ENCODE results near the gene CEP57L1. TPM values are rescaled to one million over a fixed set of nuclear protein-coding genes. Genes with fewer than 3 reads are reported as not detected.
A peak's percentile ranks its signal among the peaks of the same experiment; 100 is the strongest.
"Not testable (repeated sequence)": the region's sequence is repeated elsewhere in the genome, so short reads cannot be mapped to it uniquely, and the experiment has no call there.

The CEP57L1 gene
- total RNA-seq, 2 experiments from 2014 or later = 17.1 to 22.5 TPM

DNA sequence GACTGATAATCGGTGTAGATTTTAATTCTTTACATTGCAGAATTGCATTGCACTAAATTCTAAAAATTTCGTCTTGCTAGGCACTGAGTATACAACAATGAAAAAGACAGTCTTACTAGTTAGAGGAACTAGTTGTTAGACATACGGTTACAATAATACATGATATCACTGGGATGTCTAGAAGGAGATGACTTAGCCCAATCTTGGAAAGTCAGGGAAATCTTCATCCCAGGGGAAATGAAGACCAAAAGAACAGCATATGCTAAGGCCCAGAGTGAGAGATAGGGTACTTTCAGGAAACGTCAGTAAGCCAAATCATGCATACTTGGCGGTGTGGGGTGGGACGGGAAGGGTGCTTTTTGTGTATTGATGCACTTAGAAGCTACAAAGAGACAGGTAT is 901 bp downstream of the CEP57L1 start:
- Mint-ChIP-seq H3K4me3 (peak overlapping the region; percentile 92), H3K36me3 (ENCODE audit: low read depth) (peaks cover 16% of the 10 kb centered on the region), H3K27ac (peak overlapping the region; percentile 99), H3K4me1 (peaks cover 57% of the 10 kb centered on the region), H3K9me3 (no peaks in the 10 kb centered on the region), H3K27me3 (no peaks in the 10 kb centered on the region)
- POLR2A ChIA-PET = no interaction called here
- CTCF ChIA-PET = no interaction called here
- no peak for DNase-seq

DNA sequence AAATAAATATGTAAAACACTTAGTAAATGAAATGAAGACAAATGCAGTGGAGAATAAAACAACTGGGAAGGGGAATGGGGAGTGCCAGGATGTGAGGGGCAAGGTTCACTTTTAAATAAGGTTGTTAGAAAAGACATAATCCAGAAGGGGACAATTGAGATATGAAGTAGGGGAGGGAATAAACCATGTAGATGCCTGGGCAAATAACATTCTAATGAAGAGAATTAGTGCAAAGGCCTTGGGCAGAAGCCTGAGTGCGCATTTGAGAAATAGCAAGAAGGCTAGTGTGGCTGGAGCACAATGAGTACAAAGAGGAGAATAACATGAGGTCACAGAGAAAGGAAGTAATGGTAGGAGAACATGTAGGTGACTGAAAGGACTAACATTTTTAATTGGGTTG is 2.4 kb downstream of the CEP57L1 start:
- ChIA-PET POLR2A (no interaction called here), CTCF (no interaction called here)
- Mint-ChIP-seq H3K27me3 (no peaks in the 10 kb centered on the region), H3K4me3 (no peak overlapping the region), H3K9me3 (no peaks in the 10 kb centered on the region), H3K27ac (no peak overlapping the region), H3K4me1 (peaks cover 42% of the 10 kb centered on the region), H3K36me3 (ENCODE audit: low read depth) (peaks cover 23% of the 10 kb centered on the region)
- no peak for DNase-seq

DNA sequence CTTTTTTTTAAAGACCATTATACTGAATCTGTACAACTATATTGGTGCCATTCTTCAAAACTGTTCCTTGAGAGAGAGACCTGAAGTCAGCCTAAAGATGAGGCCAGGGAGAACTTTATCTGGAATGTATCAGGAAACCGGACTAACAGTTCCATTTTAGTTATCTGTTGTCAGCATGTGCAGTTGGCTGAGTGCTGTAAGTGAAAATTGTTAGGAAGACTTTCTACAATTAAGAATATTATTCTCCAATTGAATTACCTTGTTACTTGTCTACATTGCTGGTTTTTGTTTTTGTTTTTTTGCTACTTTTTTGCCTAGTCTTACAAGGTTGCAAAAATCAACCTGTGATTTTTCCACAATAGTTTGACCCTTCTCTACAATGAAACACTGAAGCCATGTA is 7.5 kb downstream of the CEP57L1 start:
- Mint-ChIP-seq H3K27me3 (no peaks in the 10 kb centered on the region), H3K4me3 (no peak overlapping the region), H3K4me1 (peaks cover 14% of the 10 kb centered on the region), H3K9me3 (no peaks in the 10 kb centered on the region), H3K27ac (no peak overlapping the region), H3K36me3 (ENCODE audit: low read depth) (peaks cover 19% of the 10 kb centered on the region)
- DNase-seq = no peak
- ChIA-PET CTCF (no interaction called here), POLR2A (no interaction called here)

DNA sequence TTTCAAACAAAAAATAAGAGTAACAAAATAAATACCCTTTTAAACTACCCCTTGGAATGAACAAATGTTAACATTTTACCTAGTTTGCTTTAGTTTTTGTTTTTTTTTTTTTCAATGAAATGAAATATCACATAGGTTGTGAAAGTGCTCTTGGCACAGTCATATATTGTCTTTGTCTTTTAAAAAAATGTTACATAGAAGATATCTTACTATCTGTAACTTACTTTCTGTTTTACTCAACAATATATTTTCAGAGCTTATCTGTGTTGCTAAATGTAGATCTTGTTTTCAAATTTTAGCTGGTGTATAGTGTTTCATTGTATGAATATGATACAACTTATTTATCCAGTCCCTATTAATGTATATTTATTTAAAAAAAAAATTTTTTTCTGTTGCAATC is 8.6 kb downstream of the CEP57L1 start:
- DNase-seq = no peak
- ChIA-PET CTCF (interaction anchor here (0.7 kb wide), 1 partner anchor 40 kb away, joined by 3 read pairs; no protein-coding TSS in a partner anchor), POLR2A (interaction anchor here (1.5 kb wide), 1 partner anchor 9 kb away, joined by 8 read pairs; the partner anchor contains the start of genes CEP57L1 and SESN1)
- H3K9me3 Mint-ChIP-seq = no peaks in the 10 kb centered on the region
- H3K4me3 Mint-ChIP-seq = no peak overlapping the region
- H3K27me3 Mint-ChIP-seq = no peaks in the 10 kb centered on the region
- peaks cover 8% of the 10 kb centered on the region for H3K4me1 Mint-ChIP-seq
- peaks cover 21% of the 10 kb centered on the region for H3K36me3 Mint-ChIP-seq (ENCODE audit: low read depth)
- no peak overlapping the region for H3K27ac Mint-ChIP-seq

DNA sequence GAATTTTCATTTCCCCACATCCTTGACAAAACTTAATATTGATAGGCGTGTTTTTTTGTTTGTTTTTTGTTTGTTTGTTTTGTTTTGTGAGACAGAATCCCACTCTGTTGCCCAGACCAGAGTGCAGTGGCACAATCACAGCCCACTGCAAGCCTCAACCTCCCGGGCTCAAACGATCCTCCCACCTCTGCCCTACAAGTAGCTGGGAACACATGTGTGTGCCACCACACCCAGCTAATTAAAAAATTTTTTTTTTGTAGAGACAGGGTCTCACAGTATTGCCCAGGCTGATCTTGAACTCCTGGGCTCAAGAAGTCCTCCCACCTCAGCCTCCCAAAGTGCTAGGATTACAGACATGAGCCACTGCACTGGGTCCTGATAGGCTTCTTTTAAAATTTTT is 9.2 kb downstream of the CEP57L1 start:
- CTCF ChIA-PET = interaction anchor here (0.7 kb wide), 1 partner anchor 39 kb away, joined by 3 read pairs; no protein-coding TSS in a partner anchor
- H3K4me1 Mint-ChIP-seq = peaks cover 4% of the 10 kb centered on the region
- H3K36me3 Mint-ChIP-seq (ENCODE audit: low read depth) = peaks cover 21% of the 10 kb centered on the region
- H3K27me3 Mint-ChIP-seq = no peaks in the 10 kb centered on the region
- POLR2A ChIA-PET = interaction anchor here (1.5 kb wide), 1 partner anchor 9 kb away, joined by 8 read pairs; the partner anchor contains the start of genes CEP57L1 and SESN1
- no peak overlapping the region for H3K4me3 Mint-ChIP-seq
- H3K27ac Mint-ChIP-seq = no peak overlapping the region
- DNase-seq = no peak
- no peaks in the 10 kb centered on the region for H3K9me3 Mint-ChIP-seq

DNA sequence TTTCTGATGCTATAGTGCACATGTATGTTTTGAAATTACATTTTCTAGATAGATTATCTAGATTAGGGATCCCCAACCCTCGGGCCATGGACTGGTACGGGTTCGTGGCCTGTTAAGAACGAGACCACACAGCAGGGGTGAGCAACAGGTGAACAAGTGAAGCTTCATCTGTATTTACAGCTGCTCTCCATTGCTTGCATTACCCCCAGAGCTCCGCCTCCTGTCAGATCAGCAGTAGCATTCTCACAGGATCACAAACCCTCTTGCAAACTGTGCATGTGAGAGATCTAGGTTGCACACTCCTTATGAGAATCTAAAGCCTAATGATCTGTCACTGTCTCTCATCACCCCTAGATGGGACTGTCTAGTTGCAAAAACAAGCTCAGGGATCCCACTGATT is 10.4 kb downstream of the CEP57L1 start:
- POLR2A ChIA-PET = no interaction called here
- DNase-seq = no peak
- H3K4me3 Mint-ChIP-seq = no peak overlapping the region
- H3K9me3 Mint-ChIP-seq = no peaks in the 10 kb centered on the region
- no peak overlapping the region for H3K27ac Mint-ChIP-seq
- CTCF ChIA-PET = interaction anchor here (1.0 kb wide), 1 partner anchor 66 kb away, joined by 3 read pairs; no protein-coding TSS in a partner anchor
- H3K36me3 Mint-ChIP-seq (ENCODE audit: low read depth) = peaks cover 27% of the 10 kb centered on the region
- H3K27me3 Mint-ChIP-seq = no peaks in the 10 kb centered on the region
- peaks cover 2% of the 10 kb centered on the region for H3K4me1 Mint-ChIP-seq

DNA sequence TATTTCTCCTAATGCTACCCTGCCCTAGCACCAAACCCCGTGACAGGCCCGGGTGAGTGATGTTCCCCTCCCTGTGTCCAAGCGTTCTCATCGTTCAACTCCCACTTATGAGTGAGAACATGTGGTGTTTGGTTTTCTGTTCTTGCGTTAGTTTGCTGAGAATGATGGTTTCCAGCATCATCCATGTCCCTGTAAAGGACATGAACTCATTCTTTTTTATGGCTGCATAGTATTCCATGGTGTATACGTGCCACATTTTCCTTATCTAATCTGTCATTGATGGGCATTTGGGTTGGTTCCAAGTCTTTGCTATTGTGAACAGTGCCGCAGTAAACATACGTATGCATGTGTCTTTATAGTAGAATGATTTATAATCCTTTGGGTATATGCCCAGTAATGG is 14.4 kb downstream of the CEP57L1 start:
- DNase-seq, CTCF ChIA-PET, H3K9me3 Mint-ChIP-seq, H3K27me3 Mint-ChIP-seq, H3K27ac Mint-ChIP-seq, H3K4me1 Mint-ChIP-seq, H3K4me3 Mint-ChIP-seq, POLR2A ChIA-PET: not testable (repeated sequence)
- peaks cover 23% of the 10 kb centered on the region for H3K36me3 Mint-ChIP-seq (ENCODE audit: low read depth)

DNA sequence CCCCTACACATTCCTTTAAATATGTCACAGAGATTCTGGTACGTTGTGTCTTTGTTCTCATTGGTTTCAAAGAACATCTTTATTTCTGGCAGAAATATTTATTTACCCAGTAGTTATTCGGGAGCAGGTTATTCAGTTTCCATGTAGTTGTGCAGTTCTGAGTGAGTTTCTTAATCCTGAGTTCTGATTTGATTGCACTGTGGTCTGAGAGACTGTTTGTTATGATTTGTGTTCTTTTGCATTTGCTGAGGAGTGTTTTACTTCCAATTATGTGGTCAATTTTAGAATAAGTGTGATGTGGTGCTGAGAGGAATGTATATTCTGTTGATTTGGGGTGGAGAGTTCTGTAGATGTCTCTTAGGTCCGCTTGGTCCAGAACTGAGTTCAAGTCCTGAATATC is 17.4 kb downstream of the CEP57L1 start:
- H3K27me3 Mint-ChIP-seq, DNase-seq, POLR2A ChIA-PET, CTCF ChIA-PET, H3K27ac Mint-ChIP-seq, H3K9me3 Mint-ChIP-seq, H3K4me3 Mint-ChIP-seq, H3K4me1 Mint-ChIP-seq: not testable (repeated sequence)
- H3K36me3 Mint-ChIP-seq (ENCODE audit: low read depth) = peaks cover 24% of the 10 kb centered on the region

DNA sequence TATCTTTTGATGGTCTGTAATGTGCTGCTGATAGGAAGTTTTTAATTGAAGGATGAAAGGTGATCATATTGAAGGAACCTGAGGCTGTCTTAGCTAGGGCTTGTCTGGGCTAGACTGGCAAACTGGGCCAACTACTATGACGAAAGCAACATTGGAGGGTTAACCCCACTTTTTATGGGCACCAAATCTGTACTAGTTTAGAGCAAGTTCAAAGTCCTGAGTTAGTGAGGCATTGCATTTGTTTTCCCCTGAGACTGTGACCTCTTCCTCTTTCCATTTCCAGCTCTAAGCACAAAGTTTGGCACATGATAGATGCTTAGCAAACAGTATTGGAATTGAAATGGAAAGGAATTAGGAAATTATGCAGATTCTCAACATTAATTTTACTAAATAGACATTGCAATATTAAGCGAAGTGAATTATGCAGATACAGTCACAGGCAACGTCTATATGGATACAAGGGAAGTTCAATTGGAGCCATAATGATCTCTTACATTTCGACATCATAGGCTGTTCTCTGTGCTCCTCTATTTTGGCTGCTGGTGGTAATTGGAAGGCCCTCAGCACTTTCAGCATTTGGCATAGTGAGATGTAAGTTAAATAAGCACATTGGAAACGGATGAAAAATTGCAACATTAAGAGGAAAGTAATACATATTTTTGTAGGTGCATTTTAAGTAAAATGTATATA is 22.2 kb downstream of the CEP57L1 start:
- CTCF ChIA-PET = no interaction called here

DNA sequence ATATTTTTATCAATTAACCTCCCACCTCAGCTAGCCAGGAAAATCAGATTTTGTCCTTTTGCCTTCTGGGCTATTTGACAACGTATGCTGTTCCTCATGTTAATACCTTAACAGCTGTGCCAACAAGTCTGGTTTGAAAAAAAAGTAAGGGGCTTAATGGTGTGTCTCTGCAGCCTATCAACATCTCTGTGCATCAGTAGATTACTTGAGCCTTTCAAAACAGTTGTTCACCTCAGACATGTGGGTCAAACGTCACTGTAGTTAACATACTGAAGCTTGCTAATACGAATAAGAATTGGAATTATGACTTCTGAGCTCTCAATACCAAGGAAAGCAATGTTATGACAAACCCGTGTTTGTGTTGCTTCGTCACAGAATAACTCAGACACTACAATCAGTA is 23.0 kb downstream of the CEP57L1 start:
- Mint-ChIP-seq H3K9me3 (no peaks in the 10 kb centered on the region), H3K27me3 (no peaks in the 10 kb centered on the region), H3K36me3 (ENCODE audit: low read depth) (peaks cover 5% of the 10 kb centered on the region), H3K27ac (no peak overlapping the region), H3K4me3 (no peak overlapping the region), H3K4me1 (peaks cover 17% of the 10 kb centered on the region)
- POLR2A ChIA-PET = no interaction called here
- CTCF ChIA-PET = no interaction called here
- no peak for DNase-seq

More for the DNA sequence above, 22.2 kb downstream of the CEP57L1 start:
- H3K36me3 Mint-ChIP-seq (ENCODE audit: low read depth) = peaks cover 5% of the 10 kb centered on the region
- H3K4me1 Mint-ChIP-seq = peaks cover 17% of the 10 kb centered on the region
- H3K27ac Mint-ChIP-seq = no peak overlapping the region
- DNase-seq = no peak
- H3K4me3 Mint-ChIP-seq = no peak overlapping the region
- POLR2A ChIA-PET = no interaction called here
- H3K27me3 Mint-ChIP-seq = no peaks in the 10 kb centered on the region
- H3K9me3 Mint-ChIP-seq = no peaks in the 10 kb centered on the region

DNA sequence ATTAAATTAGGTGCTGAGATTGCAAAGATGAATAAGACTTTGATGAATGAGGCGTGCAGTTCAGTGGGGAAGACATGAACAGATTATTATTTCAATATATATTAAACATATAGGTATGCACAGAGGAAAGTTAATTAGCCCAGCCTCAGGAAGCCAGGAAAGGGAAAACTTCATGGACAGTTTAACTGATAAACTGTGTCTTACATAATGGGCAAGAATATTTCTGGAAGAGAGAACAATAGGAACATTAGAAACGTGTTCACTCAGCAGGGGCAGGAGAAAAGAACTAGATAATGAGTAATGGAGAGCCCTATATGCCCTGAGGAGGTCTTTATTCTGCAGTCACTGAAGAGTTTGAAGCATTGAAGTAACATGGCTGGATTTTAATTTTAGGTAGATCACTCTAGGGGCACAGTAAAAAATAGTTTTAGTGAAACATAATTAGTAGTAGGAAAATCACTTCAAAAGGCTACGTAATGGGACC is 23.6 kb downstream of the CEP57L1 start:
- Mint-ChIP-seq H3K9me3 (no peaks in the 10 kb centered on the region), H3K27ac (no peak overlapping the region), H3K4me3 (no peak overlapping the region), H3K36me3 (ENCODE audit: low read depth) (peaks cover 5% of the 10 kb centered on the region), H3K4me1 (peaks cover 17% of the 10 kb centered on the region), H3K27me3 (no peaks in the 10 kb centered on the region)
- CTCF ChIA-PET = no interaction called here
- POLR2A ChIA-PET = no interaction called here
- DNase-seq = no peak

DNA sequence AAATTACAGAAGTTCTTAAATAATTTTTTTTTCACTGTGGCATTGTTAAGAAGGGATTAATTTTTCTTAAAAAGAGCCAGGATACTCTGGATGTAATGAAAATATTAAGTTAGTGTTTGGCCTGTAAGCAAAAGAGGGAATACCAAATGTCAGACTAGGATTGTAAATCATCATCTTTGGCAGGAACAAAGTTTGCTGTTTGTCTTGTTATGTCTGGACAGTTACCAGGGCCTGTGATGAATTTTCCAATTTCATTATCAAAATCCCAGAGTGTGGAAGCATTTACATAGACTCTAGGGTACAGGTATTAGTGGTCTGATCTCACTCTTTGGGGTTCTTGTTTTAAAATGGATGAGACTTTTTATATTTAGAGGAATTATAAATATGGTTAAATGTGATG is 26.1 kb downstream of the CEP57L1 start:
- H3K4me1 Mint-ChIP-seq = peaks cover 17% of the 10 kb centered on the region
- no peak overlapping the region for H3K27ac Mint-ChIP-seq
- H3K4me3 Mint-ChIP-seq = no peak overlapping the region
- POLR2A ChIA-PET = no interaction called here
- no peak for DNase-seq
- no peaks in the 10 kb centered on the region for H3K27me3 Mint-ChIP-seq
- CTCF ChIA-PET = no interaction called here
- H3K36me3 Mint-ChIP-seq (ENCODE audit: low read depth) = peaks cover 5% of the 10 kb centered on the region
- no peaks in the 10 kb centered on the region for H3K9me3 Mint-ChIP-seq

DNA sequence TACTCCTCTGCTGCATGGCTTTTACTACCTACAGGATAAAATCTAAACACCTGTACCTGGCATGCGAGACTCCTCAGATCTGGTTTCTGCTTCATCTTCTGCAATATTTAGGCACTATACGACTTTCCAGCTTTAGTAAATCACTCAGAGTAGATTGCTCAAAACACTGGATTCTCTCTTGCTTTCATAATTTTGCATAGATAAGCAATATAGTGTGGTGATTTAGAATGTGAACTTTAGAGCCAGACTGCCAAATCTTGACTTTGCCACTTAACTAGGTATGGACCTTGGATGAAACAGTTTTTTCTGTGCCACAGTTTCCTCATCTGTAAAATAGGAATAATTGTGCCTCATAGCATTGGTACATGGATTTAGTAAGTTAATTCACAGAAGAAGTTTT is 28.9 kb downstream of the CEP57L1 start:
- peaks cover 3% of the 10 kb centered on the region for H3K36me3 Mint-ChIP-seq (ENCODE audit: low read depth)
- no peak overlapping the region for H3K4me3 Mint-ChIP-seq
- H3K27me3 Mint-ChIP-seq = no peaks in the 10 kb centered on the region
- ChIA-PET POLR2A (no interaction called here), CTCF (no interaction called here)
- H3K9me3 Mint-ChIP-seq = no peaks in the 10 kb centered on the region
- no peak for DNase-seq
- H3K27ac Mint-ChIP-seq = no peak overlapping the region
- H3K4me1 Mint-ChIP-seq = peaks cover 17% of the 10 kb centered on the region

DNA sequence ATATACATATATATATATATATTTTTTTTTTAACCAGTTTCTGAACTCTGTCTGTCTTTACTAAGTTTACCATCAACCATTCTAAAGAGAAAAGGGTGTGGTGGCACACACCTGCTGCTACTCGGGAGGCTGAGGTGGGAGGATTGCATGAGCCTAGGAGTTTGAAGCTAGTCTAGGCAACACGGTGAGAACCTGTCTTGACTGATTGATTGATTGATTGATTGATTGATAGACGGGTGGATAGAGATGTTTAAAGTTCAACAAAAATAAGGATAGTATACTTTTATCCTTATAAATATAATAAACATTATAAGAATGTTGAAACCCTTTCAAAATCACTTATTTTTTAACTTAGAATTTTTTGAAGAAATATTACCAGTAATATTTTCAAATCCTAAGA is 30.2 kb downstream of the CEP57L1 start:
- no peaks in the 10 kb centered on the region for H3K9me3 Mint-ChIP-seq
- no peak overlapping the region for H3K27ac Mint-ChIP-seq
- no peak overlapping the region for H3K4me3 Mint-ChIP-seq
- H3K36me3 Mint-ChIP-seq (ENCODE audit: low read depth) = peaks cover 5% of the 10 kb centered on the region
- no peaks in the 10 kb centered on the region for H3K27me3 Mint-ChIP-seq
- DNase-seq = no peak
- POLR2A ChIA-PET = no interaction called here
- CTCF ChIA-PET = interaction anchor here (0.5 kb wide), 1 partner anchor 1242 kb away, joined by 6 read pairs; no protein-coding TSS in a partner anchor
- H3K4me1 Mint-ChIP-seq = peaks cover 11% of the 10 kb centered on the region

All from activated CD4-positive, alpha-beta T cell treated with anti-CD3 and anti-CD28 coated beads, Interleukin-2, amount 10 ng/mL, durations not matched to agents 7 days and 5 days (primary cell).